GM12878 (cell line): ENCODE data around the gene KRT86.

Experiments used
- BCLAF1 ChIP-seq: fragments of 450-650 bp; IDR thresholded peaks from 2 replicates; pipeline ENCODE4 v1.6.1; 2017; ENCODE audit warnings: antibody characterized with exemption, mild to moderate bottlenecking, moderate library complexity
- CTCF ChIP-seq, 3 experiments: IDR thresholded peaks in 2 of 3; conservative IDR thresholded peaks in 1 of 3; 2 replicates each; pipeline ENCODE4 v1.5.1; 2011; ENCODE audit warnings: low read depth in 3 of 3, low read length in 3 of 3, mild to moderate bottlenecking in 3 of 3, control low read depth in 2 of 3, moderate library complexity in 2 of 3, inconsistent platforms in 1 of 3, mixed read lengths in 1 of 3; ENCODE audit not compliant: control insufficient read depth in 2 of 3, insufficient read depth in 1 of 3; ENCODE audit errors: extremely low read depth in 1 of 3
- ELK1 ChIP-seq: IDR thresholded peaks from 2 replicates; pipeline ENCODE4 v1.6.1; 2012; ENCODE audit warnings: low read depth, low read length, improper control_type of control experiment
- EP300 ChIP-seq, 2 experiments: fragments of 150-350 bp in 1 of 2; IDR thresholded peaks; 2 replicates each; pipeline ENCODE4 v1.6.1; 2011 to 2012; ENCODE audit warnings: low read depth in 2 of 2, low read length in 2 of 2, borderline replicate concordance in 1 of 2, improper control_type of control experiment in 1 of 2, inconsistent platforms in 1 of 2; ENCODE audit not compliant: control insufficient read depth in 1 of 2
- JUND ChIP-seq: IDR thresholded peaks from 2 replicates; pipeline ENCODE4 v1.6.1; 2012; ENCODE audit warnings: low read depth, mild to moderate bottlenecking, low read length, improper control_type of control experiment, moderate library complexity
- NFXL1 ChIP-seq: fragments of 450-650 bp; IDR thresholded peaks from 2 replicates; pipeline ENCODE4 v1.6.1; 2017; ENCODE audit warnings: antibody characterized with exemption, mild to moderate bottlenecking, borderline replicate concordance
- POLR2A ChIP-seq: IDR thresholded peaks from 2 replicates; pipeline ENCODE4 v1.6.1; 2011; ENCODE audit warnings: low read depth, mild to moderate bottlenecking, low read length
- SIN3A ChIP-seq: IDR thresholded peaks from 2 replicates; pipeline ENCODE4 v1.6.1; 2012; ENCODE audit warnings: low read depth, low read length, improper control_type of control experiment
- TCF7 ChIP-seq: IDR thresholded peaks from 2 replicates; pipeline ENCODE4 v1.6.1; 2014; ENCODE audit warnings: antibody characterized with exemption, borderline replicate concordance

GRCh38 chr12:52257074-52257551 is 17.3 kb upstream of the KRT86 start:
- TF ChIP-seq ELK1 (no peak), TCF7 (no peak), SIN3A (no peak), POLR2A (no peak), EP300 (IDR thresholded peaks at IDR 0.05; ENCODE audit: borderline replicate concordance in 1 of 2, control insufficient read depth in 1 of 2, low read depth in 2 of 2, low read length in 2 of 2) (no peak), CTCF (IDR thresholded peaks at IDR 0.05 in 2 of 3, conservative IDR thresholded peaks at IDR 0.05 in 1 of 3; ENCODE audit: control insufficient read depth in 2 of 3, extremely low read depth in 1 of 3, insufficient read depth in 1 of 3, low read depth in 3 of 3, low read length in 3 of 3) (no peak), JUND (no peak), NFXL1 (no peak), BCLAF1 (no peak)
